PC-3 (cell line): Measurements from ENCODE around the gene LNX1. TPM values are rescaled to one million over a fixed set of nuclear protein-coding genes. Genes with fewer than 3 reads are reported as not detected.

Experiments
- ATAC-seq: fragments of 200-7000 bp; cut with Tn5 transposase; 2 replicates; pipeline ENCODE4 v1.9.1; 2020; ENCODE audit warnings: mild to moderate bottlenecking, moderate library complexity
- BruUV-seq: library from RNA; stranded (reverse); fragments of 400-500 nt; replicated peaks from 2 replicates; lab custom pipeline; 2021; lab: Mats Ljungman, UMichigan
- CTCF ChIA-PET: fragments of 300-600 bp; sonication (Branson Sonifier 250); formaldehyde crosslinking; loops from one replicate; lab custom pipeline; 2022; ENCODE audit warnings: antibody characterized with exemption; lab: Charles Lee
- POLR2A ChIA-PET: fragments of 300-600 bp; sonication (Branson Sonifier 250); formaldehyde crosslinking; loops from one replicate; lab custom pipeline; 2022; ENCODE audit warnings: antibody characterized with exemption; ENCODE audit not compliant: unreplicated experiment; lab: Charles Lee
- DNase-seq: peaks from one replicate; pipeline ENCODE4 v3.0.0-alpha.2; 2015
- H2AFZ ChIP-seq: fragments of 300-600 bp; sonication (generic); 2 replicates; pipeline ENCODE4 v1.6.0; 2016; ENCODE audit warnings: antibody characterized with exemption, low read length
- H3F3A ChIP-seq: fragments of 300-600 bp; sonication (generic); one replicate; pipeline ENCODE4 v1.6.0; 2017; ENCODE audit warnings: antibody characterized with exemption, low read length, control low read depth, mild to moderate bottlenecking; ENCODE audit not compliant: unreplicated experiment
- H3K27ac ChIP-seq: fragments of 300-600 bp; sonication (generic); 2 replicates; pipeline ENCODE4 v1.5.1; 2016; ENCODE audit warnings: mild to moderate bottlenecking, low read length
- H3K27me3 ChIP-seq: fragments of 300-600 bp; sonication (generic); 2 replicates; pipeline ENCODE4 v1.6.1; 2016; ENCODE audit warnings: low read length, mixed read lengths
- H3K36me3 ChIP-seq: fragments of 300-600 bp; sonication (generic); 2 replicates; pipeline ENCODE4 v1.6.1; 2016; ENCODE audit warnings: low read depth, mixed run types, low read length, mixed read lengths
- H3K4me1 ChIP-seq: fragments of 300-600 bp; sonication (generic); 2 replicates; pipeline ENCODE4 v1.5.1; 2016; ENCODE audit warnings: low read length; ENCODE audit not compliant: insufficient read depth
- H3K4me2 ChIP-seq: fragments of 300-600 bp; sonication (generic); 2 replicates; pipeline ENCODE4 v1.6.0; 2016; ENCODE audit warnings: low read length
- H3K4me3 ChIP-seq: fragments of 300-600 bp; sonication (generic); 2 replicates; pipeline ENCODE4 v1.5.1; 2016; ENCODE audit warnings: mild to moderate bottlenecking, low read length, mixed read lengths
- H3K79me2 ChIP-seq: fragments of 300-600 bp; sonication (generic); 2 replicates; pipeline ENCODE4 v1.6.1; 2017; ENCODE audit warnings: low read length, mixed read lengths
- H3K9ac ChIP-seq: fragments of 300-600 bp; sonication (generic); 2 replicates; pipeline ENCODE4 v1.6.0; 2016; ENCODE audit warnings: mild to moderate bottlenecking, low read length
- H3K9me2 ChIP-seq: fragments of 300-600 bp; sonication (generic); replicated peaks from 2 replicates; pipeline ENCODE4 v1.6.1; 2016; ENCODE audit warnings: mixed run types, low read length, mixed read lengths
- H3K9me3 ChIP-seq: fragments of 300-600 bp; sonication (generic); 2 replicates; pipeline ENCODE4 v1.6.1; 2016; ENCODE audit warnings: low read length, mixed read lengths
- H4K20me1 ChIP-seq: fragments of 300-600 bp; sonication (generic); 2 replicates; pipeline ENCODE4 v1.6.1; 2016; ENCODE audit warnings: low read length, mixed read lengths
- EZH2 ChIP-seq: fragments of 300-600 bp; sonication (generic); IDR thresholded peaks from one replicate; pipeline ENCODE4 v1.6.1; 2017; ENCODE audit warnings: antibody characterized with exemption, mild to moderate bottlenecking, low read length; ENCODE audit not compliant: unreplicated experiment
- EZH2phosphoT487 ChIP-seq: fragments of 300-600 bp; sonication (generic); IDR thresholded peaks from 2 replicates; pipeline ENCODE4 v1.6.1; 2018; ENCODE audit warnings: mild to moderate bottlenecking, antibody characterized with exemption, low read length, borderline replicate concordance
- intact Hi-C: fragments of 100-400 bp; cut with micrococcal nuclease; formaldehyde crosslinking; loops from 2 replicates; pipeline ENCODE4 v1.9.0; 2023
- total RNA-seq: library from RNA; depleted of rRNA; stranded (reverse); fragments of >200 nt; gene quantifications from 2 replicates; pipeline ENCODE4 v1.2.3, GENCODE V29; 2014
- TF ChIP-seq, protein P1 (sequence below): fragments of 300-600 bp; sonication (generic); conservative IDR thresholded peaks from 2 replicates; pipeline ENCODE4 v1.5.1; 2017; ENCODE audit warnings: antibody characterized with exemption, low read depth, mild to moderate bottlenecking, low read length

LNX1 gene
- total RNA-seq, 1 experiment from 2014 or later: 2.8 TPM

GRCh38 chr4:53580274-53580673 is 11.0 kb downstream of the LNX1 start:
- Histone ChIP-seq H3K27me3 (no peaks in the 10 kb centered on the region), H3K9me2 (no peaks in the 10 kb centered on the region), H2AFZ (no peak overlapping the region), H3K27ac (no peak overlapping the region; the same call in 1 of the 2 replicates), H3K4me1 (peaks cover 38% of the 10 kb centered on the region), H3K9me3 (no peaks in the 10 kb centered on the region), H3K9ac (no peak overlapping the region), H3K79me2 (no peaks in the 10 kb centered on the region), H4K20me1 (no peaks in the 10 kb centered on the region), H3F3A (peaks cover 3% of the 10 kb centered on the region), H3K36me3 (no peaks in the 10 kb centered on the region), H3K4me2 (no peak overlapping the region), H3K4me3 (no peak overlapping the region)
- TF ChIP-seq EZH2phosphoT487 (no peak), EZH2 (no peak)
- TF ChIP-seq, protein P1, sequence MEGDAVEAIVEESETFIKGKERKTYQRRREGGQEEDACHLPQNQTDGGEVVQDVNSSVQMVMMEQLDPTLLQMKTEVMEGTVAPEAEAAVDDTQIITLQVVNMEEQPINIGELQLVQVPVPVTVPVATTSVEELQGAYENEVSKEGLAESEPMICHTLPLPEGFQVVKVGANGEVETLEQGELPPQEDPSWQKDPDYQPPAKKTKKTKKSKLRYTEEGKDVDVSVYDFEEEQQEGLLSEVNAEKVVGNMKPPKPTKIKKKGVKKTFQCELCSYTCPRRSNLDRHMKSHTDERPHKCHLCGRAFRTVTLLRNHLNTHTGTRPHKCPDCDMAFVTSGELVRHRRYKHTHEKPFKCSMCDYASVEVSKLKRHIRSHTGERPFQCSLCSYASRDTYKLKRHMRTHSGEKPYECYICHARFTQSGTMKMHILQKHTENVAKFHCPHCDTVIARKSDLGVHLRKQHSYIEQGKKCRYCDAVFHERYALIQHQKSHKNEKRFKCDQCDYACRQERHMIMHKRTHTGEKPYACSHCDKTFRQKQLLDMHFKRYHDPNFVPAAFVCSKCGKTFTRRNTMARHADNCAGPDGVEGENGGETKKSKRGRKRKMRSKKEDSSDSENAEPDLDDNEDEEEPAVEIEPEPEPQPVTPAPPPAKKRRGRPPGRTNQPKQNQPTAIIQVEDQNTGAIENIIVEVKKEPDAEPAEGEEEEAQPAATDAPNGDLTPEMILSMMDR: no peak
- intact Hi-C loops: no loop called here
- BruUV-seq: no TSS peak
- CTCF ChIA-PET: no interaction called here
- POLR2A ChIA-PET: no interaction called here
- DNase-seq (no peak), ATAC-seq (no peak)

DNA sequence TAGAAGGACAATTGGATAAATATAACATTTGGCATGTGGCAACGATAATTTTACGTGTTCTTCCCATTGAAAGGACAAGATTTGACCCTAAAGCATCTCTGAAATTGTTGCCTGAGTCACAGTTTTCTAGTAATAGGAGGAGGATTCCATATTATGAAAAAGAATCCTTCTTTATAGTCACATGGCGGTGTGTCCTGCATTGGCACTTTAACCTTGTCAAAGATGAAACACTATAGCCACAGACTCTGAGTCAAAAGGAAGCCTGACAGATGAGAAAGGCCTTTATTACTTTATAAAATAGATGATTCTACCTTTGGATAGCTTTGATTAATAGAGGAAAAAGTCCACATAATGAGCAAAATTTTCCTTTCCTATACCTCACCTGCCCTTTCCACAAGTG is 11.5 kb downstream of the LNX1 start:
- peak; percentile 53 for DNase-seq
- intact Hi-C loops: no loop called here
- Histone ChIP-seq H3K4me2 (0 out of 2 replicates have a peak overlapping the region, but pooled peaks have one; percentile 7), H3K27me3 (no peaks in the 10 kb centered on the region), H3K9me2 (no peaks in the 10 kb centered on the region), H3K79me2 (no peaks in the 10 kb centered on the region), H3K36me3 (no peaks in the 10 kb centered on the region), H2AFZ (0 out of 2 replicates have a peak overlapping the region, but pooled peaks have one; percentile 14), H3K9ac (no peak overlapping the region), H3K9me3 (no peaks in the 10 kb centered on the region), H3K27ac (peak overlapping the region; percentile 23), H4K20me1 (no peaks in the 10 kb centered on the region), H3F3A (peaks cover 3% of the 10 kb centered on the region), H3K4me3 (no peak overlapping the region), H3K4me1 (peaks cover 38% of the 10 kb centered on the region)
- ChIA-PET POLR2A (no interaction called here), CTCF (interaction anchor here (0.6 kb wide), 1 partner anchor 267 kb away, joined by 3 read pairs; no protein-coding TSS in a partner anchor)
- no peak for TF ChIP-seq EZH2
- no peak for TF ChIP-seq EZH2phosphoT487
- TF ChIP-seq, protein P1: no peak
- no TSS peak for BruUV-seq
- peak; percentile 39 for ATAC-seq

- no TSS peak for BruUV-seq
- H3K79me2 ChIP-seq: no peaks in the 10 kb centered on the region
- intact Hi-C loops: loop anchor here (2.0 kb wide), 2 partner anchors 18 to 34 kb away; no protein-coding TSS in a partner anchor
- H3K9me3 ChIP-seq: no peaks in the 10 kb centered on the region
- DNase-seq: peak; percentile 91
- peak overlapping the region; percentile 10 for H3K9ac ChIP-seq
- POLR2A ChIA-PET: interaction anchor here (0.5 kb wide), 1 partner anchor 648 kb away, joined by 4 read pairs; no protein-coding TSS in a partner anchor
- ATAC-seq: peak; percentile 85
- H4K20me1 ChIP-seq: no peaks in the 10 kb centered on the region
- CTCF ChIA-PET: interaction anchor here (0.7 kb wide), 1 partner anchor 126 kb away, joined by 3 read pairs; no protein-coding TSS in a partner anchor
- peak overlapping the region; percentile 2; the same call in 1 of the 2 replicates for H3K4me3 ChIP-seq
- no peaks in the 10 kb centered on the region for H3K9me2 ChIP-seq
- TF ChIP-seq EZH2 (no peak), EZH2phosphoT487 (no peak)
- TF ChIP-seq, protein P1: no peak
- no peak overlapping the region for H2AFZ ChIP-seq
- H3K27me3 ChIP-seq: no peaks in the 10 kb centered on the region
- H3K4me1 ChIP-seq: peaks cover 42% of the 10 kb centered on the region
- H3K27ac ChIP-seq: peak overlapping the region; percentile 81
- H3K36me3 ChIP-seq: no peaks in the 10 kb centered on the region
- peak overlapping the region; percentile 56 for H3K4me2 ChIP-seq
- H3F3A ChIP-seq: peaks cover 3% of the 10 kb centered on the region
Measured at GRCh38 chr4:53576676-53577372, 14.5 kb downstream of the LNX1 start.
